SW 1271 (cell line): ENCODE measurements around the gene DAND5.

Experiments used
- DNase-seq, 2 experiments: peaks; one replicate each; lab custom pipeline; 2025; lab: John Stamatoyannopoulos, UW

DAND5 gene

DNA sequence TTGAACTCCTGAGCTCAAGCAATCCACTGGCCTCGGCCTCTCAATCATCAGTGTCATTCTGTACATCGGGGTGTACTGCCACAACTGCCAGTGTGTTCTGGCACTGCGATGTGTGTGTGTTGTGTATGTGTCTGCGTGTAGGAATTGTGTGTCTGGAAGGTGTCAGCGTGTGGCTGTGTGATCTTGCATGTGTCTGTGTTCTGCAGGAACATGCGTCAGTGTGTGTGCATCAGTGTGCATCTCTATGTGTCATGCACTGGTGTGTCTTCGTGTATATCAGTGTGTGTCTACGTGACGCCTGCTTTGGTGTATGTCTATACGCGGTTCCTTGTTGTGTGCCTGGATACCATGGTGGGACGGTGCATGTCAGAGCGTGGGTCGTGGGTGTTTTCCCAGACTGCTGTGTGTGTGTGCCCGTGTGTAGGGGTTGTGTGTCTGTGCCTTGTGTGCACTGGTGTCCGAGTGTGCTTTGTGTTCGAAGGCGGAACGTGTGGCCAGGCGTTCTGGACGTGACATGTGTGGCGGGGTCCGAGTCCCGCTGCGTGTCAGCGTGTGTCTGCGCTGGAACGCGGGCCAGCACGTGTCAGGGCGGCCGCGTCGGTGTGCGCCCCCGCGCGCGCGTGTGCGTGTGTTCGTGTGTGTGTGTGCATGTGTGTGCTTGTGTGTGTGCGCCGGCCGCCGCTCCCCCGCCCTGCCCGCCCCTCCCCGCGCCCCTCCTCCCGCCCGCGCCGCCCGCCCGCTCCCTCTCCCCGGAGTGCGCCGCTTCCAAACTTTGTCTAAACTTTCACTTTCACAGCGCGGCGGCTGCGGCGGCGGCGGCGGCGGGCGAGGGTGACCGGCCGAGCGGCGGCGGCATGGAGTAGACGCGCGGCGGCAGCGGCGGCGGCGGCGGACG lies 25.6 kb downstream of the DAND5 start, which contains the start of gene NFIX:
Gene NFIX (plus strand): TSS at position 775 of the 895 bp plus-strand sequence. CDS start 363 bp downstream, outside the sequence.
- peak in 1 of 2 experiments; percentile 18 for DNase-seq

GRCh38 chr19:12995596-12996405 lies 26.4 kb downstream of the DAND5 start:
- no peak for DNase-seq

GRCh38 chr19:12996406-12997094 lies 27.2 kb downstream of the DAND5 start:
- DNase-seq, result no peak

GRCh38 chr19:12997179-12997966 lies 28.0 kb downstream of the DAND5 start:
- DNase-seq, result no peak

GRCh38 chr19:12997967-12998940 lies 28.9 kb downstream of the DAND5 start:
- no peak for DNase-seq

DNA sequence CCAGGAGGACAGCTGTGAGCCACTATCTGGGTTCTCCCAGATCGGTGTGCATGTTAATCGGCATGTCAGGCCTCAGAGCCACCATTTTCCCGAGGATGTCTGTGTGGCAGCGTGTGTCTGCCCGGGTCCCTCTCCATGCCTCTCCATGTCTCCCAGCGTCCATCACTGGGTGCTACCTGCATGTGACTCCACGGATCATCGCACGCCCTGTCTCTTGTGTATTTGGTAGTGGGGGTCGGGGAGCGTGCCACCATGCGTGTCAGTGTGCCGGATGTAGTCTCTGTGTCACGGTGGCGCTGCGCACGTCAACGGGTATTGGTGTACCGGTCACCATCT lies 31.8 kb downstream of the DAND5 start:
- DNase-seq, result no peak

- no peak for DNase-seq
Measured at GRCh38 chr19:13001502-13002165, 32.3 kb downstream of the DAND5 start.

- DNase-seq, result no peak
Measured at GRCh38 chr19:13002166-13002898, 33.0 kb downstream of the DAND5 start.

GRCh38 chr19:13003081-13003480 lies 33.7 kb downstream of the DAND5 start:
- no peak for DNase-seq

DNA sequence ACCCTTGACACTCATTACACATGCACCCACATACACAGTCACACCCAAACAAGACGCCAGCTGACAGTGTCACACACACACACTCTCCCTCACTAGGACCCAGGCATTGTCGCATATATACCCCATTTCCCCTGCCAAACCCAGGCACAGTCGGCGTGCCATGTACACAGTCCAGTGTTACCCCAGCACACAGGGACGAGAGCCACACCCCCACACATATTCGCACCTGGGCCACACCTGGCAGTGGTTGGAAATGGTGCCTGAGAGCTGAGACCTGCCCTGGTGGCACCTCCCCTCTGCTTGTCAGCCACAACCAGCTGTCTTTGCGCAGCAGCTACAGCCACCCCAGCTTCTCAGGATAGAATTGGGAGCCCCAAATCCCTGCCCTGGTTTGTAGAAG lies 34.9 kb downstream of the DAND5 start:
- DNase-seq, result no peak

GRCh38 chr19:13005253-13005652 lies 35.9 kb downstream of the DAND5 start:
- DNase-seq, result no peak

GRCh38 chr19:13005861-13006370 lies 36.5 kb downstream of the DAND5 start:
- DNase-seq, result no peak

GRCh38 chr19:13006431-13007281 lies 37.3 kb downstream of the DAND5 start:
- DNase-seq, result no peak

- no peak for DNase-seq
Measured at GRCh38 chr19:13007292-13008045, 38.1 kb downstream of the DAND5 start.

DNA sequence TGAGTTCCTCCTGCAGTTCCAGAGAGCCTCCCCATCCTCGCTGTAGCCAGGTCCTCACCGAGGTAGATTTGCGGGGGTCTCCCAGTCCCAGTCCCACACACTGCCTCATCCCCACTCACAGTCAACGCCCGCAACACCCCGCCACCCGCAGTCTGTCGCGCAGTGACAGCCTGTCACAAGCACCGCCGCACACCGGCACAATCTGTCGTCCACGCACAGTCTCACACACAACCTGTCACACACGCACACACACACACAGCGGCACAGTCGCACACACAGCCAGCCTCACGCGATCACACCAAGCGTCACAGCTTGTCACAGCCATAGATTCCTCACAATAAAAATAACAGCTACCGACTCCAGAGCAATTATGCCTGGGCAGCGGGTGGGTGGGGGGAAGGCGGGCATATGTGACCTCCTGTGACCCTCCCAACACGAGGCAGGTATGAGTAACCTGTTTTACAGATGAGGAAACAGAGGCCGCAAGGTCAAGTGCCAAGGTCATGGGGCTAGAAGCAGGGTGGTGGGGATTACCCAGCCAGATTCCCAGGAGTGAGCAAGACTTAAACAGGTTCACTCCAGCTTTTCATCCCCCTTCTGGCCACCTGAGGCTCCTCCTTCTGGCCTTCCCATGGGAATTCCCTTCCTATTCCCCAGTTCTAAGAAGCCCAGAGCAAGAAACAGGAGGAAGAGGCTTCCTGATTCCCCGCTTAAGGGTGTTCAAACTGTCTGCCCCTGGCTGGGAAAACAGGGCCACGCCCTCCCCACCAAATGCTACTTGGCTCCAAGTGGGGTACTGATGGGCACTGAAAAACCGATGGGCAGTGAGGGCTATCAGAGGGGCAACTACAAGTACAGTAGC lies 39.8 kb downstream of the DAND5 start:
- no peak for DNase-seq
